Kidney capillary endothelial cell (primary cell): ENCODE data around the gene FAM124A.

Experiments used
- DNase-seq: peaks from one replicate; pipeline ENCODE4 v3.0.0-alpha.2; 2018; ENCODE audit warnings: low spot score

The FAM124A gene

DNA sequence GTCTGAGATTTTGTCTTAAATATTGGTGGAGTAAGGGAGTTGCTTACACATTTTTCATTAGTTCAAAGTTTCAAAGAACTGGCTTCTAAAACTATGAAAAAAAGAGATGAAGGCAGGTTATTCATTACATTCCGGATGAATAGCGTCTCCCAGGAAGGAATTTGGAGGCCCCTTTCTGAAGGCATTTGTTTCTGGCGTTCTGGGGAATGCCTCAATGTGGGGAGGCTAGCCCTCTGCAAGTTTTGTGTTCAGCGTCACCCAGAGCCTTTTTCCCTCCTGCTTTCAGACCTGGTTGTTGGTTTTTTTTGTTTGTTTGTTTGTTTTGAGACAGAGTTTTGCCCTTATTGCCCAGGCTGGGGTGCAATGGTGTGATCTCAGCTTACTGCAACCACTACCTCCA lies 21.0 kb downstream of the FAM124A start:
- DNase-seq: no peak

- DNase-seq: no peak
Observed at GRCh38 chr13:51243832-51244231, 21.6 kb downstream of the FAM124A start.

DNA sequence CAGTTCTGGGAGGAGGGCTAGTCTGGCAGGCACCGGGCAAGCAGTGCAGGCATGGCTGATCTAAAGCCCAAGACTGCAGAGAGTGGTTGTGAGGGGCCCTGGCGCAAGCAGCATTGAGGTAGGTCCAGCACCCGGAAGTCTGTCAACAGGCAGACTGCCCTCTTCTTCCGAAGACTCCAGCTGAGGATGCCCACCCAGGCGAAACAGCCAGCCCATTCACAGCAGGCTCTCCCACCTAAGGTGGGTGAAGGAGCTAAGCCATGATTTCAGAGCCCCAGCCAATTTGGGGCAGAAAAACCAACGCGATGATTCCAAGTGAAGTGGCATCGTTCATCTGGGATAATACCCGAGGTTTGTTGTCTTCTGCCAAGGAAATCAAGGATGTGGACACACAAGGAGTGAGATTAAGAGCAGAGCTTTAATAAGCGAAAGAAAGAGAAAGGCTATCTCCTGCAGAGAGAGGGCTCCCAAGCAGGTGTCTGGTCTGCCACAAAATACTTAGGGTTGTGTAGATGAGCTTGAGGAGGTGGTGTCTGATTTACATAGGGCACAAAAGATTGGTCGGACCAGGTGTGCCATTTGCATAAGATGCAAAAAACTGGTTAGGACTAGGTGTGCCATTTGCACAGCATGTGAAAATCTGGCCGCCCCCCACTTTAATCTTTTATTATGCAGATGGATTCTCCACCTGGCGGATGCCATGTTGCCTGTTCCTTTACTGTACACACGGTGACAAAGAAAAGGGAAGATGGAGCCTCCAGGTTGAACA lies 22.6 kb downstream of the FAM124A start:
- no peak for DNase-seq

- DNase-seq: no peak
Observed at GRCh38 chr13:51245583-51245982, 23.4 kb downstream of the FAM124A start.

DNA sequence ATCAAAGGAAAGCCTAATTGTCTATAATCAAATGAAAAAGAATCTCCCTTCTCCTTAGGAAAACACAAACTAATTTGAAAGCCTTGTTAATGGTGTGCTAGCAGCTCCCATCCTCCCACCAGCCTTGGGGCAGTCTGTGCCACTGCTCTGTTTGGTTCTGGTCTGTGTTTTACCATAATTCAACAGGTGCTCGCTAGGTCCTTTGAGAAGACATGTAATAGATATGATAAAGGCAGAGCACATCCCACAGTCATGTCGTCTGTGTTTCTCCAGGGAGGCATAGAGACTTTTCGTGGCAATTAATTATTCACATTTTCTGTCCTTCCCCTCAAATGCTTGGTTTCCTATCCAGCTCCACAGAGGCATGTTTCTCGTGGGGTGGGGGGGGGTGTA lies 23.8 kb downstream of the FAM124A start:
- no peak for DNase-seq

DNA sequence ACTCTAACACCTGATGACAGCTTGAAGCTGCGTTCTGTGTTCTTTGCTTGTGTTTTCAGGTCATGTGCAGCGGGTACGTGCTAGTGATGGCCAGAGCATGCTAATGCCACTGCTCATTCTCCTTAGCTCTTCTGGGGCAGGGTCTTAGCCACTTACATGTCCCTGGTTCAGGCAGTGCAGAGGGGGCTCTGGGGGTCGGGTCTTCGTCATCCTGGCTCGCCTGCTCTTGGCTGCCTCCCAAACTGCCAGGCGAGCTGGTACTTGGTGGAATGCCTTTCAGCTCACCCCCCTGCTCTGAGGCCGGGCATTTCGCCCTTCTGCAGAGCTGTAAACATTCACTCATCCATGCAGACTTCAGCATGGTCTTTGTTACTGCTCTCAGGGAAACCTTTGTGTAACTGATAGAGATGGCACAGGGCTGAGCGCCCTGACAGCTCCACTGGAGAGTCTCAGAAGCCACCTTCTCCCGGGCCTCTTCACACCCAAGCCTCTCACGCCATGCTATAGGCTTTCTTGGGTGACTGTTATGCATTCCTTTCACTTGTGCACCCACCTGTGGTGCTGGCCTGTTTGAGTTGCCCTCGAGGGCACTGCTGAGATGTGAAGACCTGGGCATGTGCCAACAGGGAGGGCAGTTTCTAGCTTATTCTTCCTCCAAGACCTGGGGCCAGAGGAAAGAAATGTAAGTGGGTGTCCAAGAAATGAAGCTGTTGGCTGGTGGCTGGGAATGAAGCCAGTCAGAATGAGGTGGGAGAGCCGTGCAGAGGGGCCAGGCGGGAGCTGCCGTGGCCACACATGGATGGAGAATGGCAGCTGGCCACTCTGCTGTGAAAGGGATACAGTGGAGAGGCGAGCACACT lies 24.4 kb downstream of the FAM124A start:
- DNase-seq: no peak

DNA sequence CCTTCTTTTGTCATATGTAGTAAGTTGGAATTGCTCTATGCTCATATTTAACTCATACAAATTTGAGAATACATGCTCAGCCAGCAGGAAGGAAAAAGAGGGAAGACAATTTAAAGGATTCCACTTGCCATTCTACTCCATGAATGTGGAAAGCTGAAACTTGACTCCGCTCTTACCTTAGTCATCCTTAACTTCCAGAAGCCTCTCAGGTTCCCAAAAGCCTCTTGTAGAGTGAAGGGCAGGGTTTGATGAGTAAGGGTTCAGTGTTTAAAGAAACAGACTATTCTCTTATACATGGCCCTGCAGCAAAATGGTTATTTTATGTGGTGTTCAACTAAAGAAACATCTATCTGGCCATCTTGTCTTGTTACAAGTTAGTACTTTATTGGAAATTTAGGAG lies 27.1 kb downstream of the FAM124A start:
- DNase-seq: no peak

DNA sequence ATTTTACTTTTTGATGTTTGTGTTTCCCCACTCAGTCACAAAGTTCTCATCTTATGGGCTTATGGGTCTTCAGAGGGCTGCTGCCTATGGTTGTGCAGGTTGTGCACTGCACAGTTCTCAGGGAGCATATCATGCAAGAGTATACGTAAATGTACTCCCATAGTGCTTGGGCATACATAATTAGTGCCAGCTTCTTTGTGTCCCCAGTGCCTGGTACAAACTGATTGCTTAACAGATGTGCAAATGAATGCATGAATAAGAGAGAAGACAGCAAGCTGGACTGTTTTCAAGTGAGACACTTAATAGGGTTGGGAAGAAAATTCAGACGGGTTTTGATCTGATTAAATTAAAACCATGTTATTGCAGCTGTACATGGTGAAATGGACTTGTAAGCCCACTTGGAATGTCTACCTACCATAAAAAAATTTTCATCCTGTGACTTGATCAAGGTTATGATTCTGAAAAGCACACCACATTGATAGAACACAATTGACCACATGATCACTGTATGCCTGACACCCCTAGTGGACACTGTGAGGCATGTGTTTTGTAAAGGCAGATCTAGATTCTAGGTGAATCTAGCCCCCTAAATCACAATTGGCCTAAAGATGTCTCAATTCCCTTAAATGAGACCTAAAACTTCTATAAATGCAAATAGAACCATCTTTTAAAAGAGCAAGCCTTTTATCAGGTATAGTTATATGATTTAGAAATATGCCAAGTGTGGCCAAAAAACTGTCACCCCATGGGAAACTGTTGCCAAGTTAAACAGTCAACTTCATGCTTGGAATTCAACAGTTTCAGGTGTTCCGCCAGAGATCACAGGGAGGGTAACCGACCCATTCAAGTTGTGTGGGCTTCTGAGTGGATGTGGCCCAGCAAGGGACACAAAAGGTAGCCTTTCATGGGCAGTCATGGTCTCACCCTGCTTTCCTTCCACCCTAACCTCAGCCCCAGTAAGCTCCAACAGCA lies 27.9 kb downstream of the FAM124A start:
- DNase-seq: no peak

GRCh38 chr13:51251480-51251879 lies 29.3 kb downstream of the FAM124A start:
- DNase-seq: no peak

DNA sequence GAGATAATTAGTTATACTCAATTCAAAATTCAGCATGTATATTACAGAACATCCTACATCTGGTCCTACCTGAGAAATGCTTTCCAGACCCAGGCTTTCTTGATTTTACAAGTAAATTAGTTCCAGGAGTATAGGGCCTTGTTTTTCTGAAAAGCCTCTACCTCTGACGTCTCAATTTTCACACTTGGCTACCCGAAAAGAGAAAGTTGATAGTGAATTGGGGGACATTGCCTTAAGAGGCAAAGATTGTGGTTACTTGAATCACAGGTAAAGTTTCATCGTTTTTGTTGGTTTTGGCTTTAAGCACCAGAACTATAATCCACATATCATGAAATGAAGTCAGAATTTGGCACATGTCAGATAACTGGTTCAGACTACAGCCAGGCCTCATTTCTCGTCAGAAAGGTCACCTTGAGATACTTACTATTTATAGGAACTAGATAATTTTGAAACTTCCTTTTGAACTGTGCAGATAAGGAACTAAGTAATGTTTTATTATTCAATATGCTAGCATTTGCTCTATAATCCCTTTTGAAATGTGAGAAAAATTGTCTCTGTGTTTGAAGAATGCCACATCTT lies 30.8 kb downstream of the FAM124A start:
- no peak for DNase-seq

DNA sequence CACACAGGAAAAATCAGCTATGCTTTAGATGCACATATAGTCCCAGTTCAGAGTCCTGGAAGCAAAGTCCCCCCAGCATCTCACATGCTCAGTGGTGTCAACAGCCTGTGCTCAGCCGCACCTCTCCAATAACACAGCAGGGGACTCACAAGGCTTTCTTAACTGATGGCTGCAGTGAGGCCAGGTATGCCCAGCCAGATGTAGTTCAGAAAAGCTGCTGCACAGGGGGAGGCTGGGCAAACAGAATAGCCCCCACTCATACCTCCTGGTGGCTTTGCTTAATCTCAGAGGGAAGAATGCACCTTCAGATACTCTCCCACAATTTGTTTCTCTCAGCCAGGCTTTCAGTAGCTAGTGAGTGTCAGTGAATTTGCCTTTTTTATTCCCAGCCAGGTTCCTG lies 33.4 kb downstream of the FAM124A start:
- DNase-seq: no peak

GRCh38 chr13:51257187-51257586 lies 35.0 kb downstream of the FAM124A start:
- no peak for DNase-seq

GRCh38 chr13:51258612-51259548 lies 36.7 kb downstream of the FAM124A start:
- DNase-seq: no peak

DNA sequence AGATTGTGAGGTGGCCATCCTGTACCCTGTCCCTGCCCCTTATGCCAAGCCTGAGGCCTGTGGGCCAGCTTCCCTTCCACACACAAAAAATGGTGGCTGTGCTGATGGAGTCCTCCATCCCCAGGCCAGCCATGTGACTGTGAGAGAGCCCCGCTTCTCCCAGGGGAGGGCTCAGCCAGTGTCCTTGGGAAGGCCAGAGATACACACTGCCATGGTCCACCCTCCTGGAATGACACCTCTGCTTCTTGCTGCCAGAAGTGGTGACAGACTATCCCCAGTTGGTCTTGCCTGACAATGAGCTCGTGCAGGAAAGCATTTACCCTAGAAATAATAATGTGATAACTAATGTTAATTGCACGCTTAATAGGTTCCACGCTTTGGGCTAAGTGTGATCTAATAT lies 38.0 kb downstream of the FAM124A start:
- DNase-seq: no peak

GRCh38 chr13:51261610-51262249 lies 39.5 kb downstream of the FAM124A start:
- DNase-seq: no peak

- no peak for DNase-seq
Observed at GRCh38 chr13:51262501-51263211, 40.5 kb downstream of the FAM124A start.

DNA sequence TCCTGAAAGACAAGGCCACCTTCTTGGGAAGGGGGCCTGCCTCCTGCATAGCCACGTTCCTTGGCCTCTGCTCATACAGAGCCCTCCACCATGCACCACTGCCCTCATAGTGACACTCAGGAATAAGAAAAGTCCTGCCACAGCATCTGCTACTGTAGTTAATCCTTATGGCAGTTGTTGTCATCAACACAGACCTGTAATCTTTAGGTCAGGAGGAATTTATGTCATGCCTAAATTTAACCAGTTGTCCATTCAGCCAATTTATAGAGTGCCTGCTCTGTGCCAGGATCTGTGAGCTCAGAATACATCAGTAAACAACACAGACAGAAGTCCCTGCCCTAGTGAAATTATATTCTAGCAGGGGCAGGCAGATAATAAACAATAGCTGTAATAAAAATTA lies 44.4 kb downstream of the FAM124A start:
- no peak for DNase-seq

GRCh38 chr13:51267622-51268021 lies 45.4 kb downstream of the FAM124A start:
- DNase-seq: no peak

DNA sequence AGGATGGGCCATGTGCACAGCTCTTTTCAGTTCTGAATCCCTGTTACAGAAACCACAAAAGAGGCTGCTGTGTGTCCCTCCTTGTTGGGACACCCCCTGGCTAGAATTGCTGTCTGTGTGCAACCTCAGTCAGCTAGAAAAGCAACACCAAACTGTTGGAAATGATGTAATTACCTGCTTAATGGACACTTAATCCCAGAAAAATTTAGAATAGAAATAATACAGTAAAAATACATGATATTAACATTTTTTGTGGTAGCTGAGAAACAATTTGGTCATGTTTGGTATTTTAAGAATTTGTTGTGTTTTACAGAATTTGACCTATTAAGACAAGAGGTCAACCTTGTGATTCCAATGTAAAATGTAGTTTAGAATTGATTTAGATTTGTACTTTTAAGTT lies 46.8 kb downstream of the FAM124A start:
- no peak for DNase-seq
